RKO (cell line): ENCODE data around the gene THAP3.

Source experiments
- DNase-seq: peaks from one replicate; pipeline ENCODE4 v3.0.0-alpha.2; 2016; ENCODE audit warnings: low spot score

The THAP3 gene

GRCh38 chr1:6673816-6674398 is 49.2 kb downstream of the THAP3 start:
- no peak for DNase-seq

- DNase-seq, result no peak
These were observed 50.1 kb downstream of the THAP3 start for GRCh38 chr1:6674771-6675170.

DNA sequence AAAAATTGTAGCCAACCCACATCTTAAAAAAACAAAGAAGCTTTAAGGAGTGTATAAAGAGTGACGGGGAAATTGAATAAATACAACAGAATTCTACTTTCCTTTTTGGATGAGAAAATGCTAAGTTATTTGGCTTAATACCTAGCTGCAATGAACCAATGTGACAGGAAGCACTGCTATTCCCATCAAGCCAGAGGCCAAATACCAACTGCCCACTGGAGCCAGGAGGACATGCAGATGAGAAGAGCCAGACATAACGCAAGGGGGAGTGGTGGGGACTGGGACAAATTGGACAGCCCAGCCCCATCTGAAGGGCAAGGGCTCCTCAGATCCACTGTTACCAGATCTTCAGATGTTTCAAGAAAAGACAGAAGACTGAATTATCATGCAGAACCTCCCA is 51.3 kb downstream of the THAP3 start:
- no peak for DNase-seq
